Measurements from ENCODE around the gene ANKRD60. TPM values are rescaled to one million over a fixed set of nuclear protein-coding genes. Genes with fewer than 3 reads are reported as not detected.

The ANKRD60 gene
- total RNA-seq, 2 donors from 2014 or later: not detected

GRCh38 chr20:58260006-58260405 lies 31.6 kb upstream of the ANKRD60 start:
- Histone ChIP-seq H3K27ac (no peak overlapping the region), H3K9ac (ENCODE audit: low read depth in 2 of 2, low read length in 2 of 2) (no peak overlapping the region), H3K36me3 (no peaks in the 10 kb centered on the region), H3K4me1 (peaks cover 5% of the 10 kb centered on the region), H3K4me3 (no peak overlapping the region), H3K9me3 (no peaks in the 10 kb centered on the region), H3K27me3 (no peaks in the 10 kb centered on the region)
- TF ChIP-seq, protein P1, sequence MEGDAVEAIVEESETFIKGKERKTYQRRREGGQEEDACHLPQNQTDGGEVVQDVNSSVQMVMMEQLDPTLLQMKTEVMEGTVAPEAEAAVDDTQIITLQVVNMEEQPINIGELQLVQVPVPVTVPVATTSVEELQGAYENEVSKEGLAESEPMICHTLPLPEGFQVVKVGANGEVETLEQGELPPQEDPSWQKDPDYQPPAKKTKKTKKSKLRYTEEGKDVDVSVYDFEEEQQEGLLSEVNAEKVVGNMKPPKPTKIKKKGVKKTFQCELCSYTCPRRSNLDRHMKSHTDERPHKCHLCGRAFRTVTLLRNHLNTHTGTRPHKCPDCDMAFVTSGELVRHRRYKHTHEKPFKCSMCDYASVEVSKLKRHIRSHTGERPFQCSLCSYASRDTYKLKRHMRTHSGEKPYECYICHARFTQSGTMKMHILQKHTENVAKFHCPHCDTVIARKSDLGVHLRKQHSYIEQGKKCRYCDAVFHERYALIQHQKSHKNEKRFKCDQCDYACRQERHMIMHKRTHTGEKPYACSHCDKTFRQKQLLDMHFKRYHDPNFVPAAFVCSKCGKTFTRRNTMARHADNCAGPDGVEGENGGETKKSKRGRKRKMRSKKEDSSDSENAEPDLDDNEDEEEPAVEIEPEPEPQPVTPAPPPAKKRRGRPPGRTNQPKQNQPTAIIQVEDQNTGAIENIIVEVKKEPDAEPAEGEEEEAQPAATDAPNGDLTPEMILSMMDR (IDR thresholded peaks at IDR 0.05): no peak
- DNase-seq: no peak
- intact Hi-C loops (cut with DNase I): no loop called here

DNA sequence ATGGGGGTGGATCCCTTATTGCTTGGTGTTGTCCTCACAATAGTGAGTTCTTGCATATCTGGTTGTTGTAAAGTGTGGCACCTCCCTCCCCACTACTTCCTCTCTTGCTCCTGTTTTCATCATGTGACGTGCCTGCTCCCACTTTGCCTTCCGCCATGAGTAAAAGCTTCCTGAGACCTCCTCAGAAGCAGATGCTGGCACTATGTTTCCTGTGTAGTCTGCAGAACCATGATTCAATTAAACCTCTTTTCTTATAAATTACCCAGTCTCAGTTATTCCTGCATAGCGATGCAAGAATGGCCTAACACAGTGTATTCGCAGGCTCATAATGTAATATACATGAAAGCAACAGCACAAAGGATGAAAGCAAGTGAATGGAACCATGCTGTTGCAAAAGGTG lies 28.4 kb upstream of the ANKRD60 start:
- no peak overlapping the region for H3K9ac ChIP-seq (ENCODE audit: low read depth in 2 of 2, low read length in 2 of 2)
- no peak overlapping the region for H3K4me3 ChIP-seq
- TF ChIP-seq, protein P1 (IDR thresholded peaks at IDR 0.05): no peak
- no peaks in the 10 kb centered on the region for H3K27me3 ChIP-seq
- H3K9me3 ChIP-seq: no peaks in the 10 kb centered on the region
- DNase-seq: no peak
- H3K36me3 ChIP-seq: no peaks in the 10 kb centered on the region
- H3K4me1 ChIP-seq: no peaks in the 10 kb centered on the region
- no peak overlapping the region for H3K27ac ChIP-seq
- intact Hi-C loops (cut with DNase I): no loop called here

GRCh38 chr20:58256307-58256706 lies 27.9 kb upstream of the ANKRD60 start:
- no peaks in the 10 kb centered on the region for H3K4me1 ChIP-seq
- H3K27me3 ChIP-seq: no peaks in the 10 kb centered on the region
- H3K27ac ChIP-seq: no peak overlapping the region
- H3K36me3 ChIP-seq: no peaks in the 10 kb centered on the region
- intact Hi-C loops (cut with DNase I): no loop called here
- TF ChIP-seq, protein P1 (IDR thresholded peaks at IDR 0.05): no peak
- H3K4me3 ChIP-seq: no peak overlapping the region
- no peak for DNase-seq
- H3K9me3 ChIP-seq: no peaks in the 10 kb centered on the region
- no peak overlapping the region for H3K9ac ChIP-seq (ENCODE audit: low read depth in 2 of 2, low read length in 2 of 2)

GRCh38 chr20:58254890-58255289 lies 26.4 kb upstream of the ANKRD60 start:
- no peak for DNase-seq
- no peaks in the 10 kb centered on the region for H3K36me3 ChIP-seq
- no peak overlapping the region for H3K4me3 ChIP-seq
- TF ChIP-seq, protein P1 (IDR thresholded peaks at IDR 0.05): no peak
- intact Hi-C loops (cut with DNase I): no loop called here
- H3K9me3 ChIP-seq: no peaks in the 10 kb centered on the region
- no peaks in the 10 kb centered on the region for H3K27me3 ChIP-seq
- H3K27ac ChIP-seq: no peak overlapping the region
- no peaks in the 10 kb centered on the region for H3K4me1 ChIP-seq
- H3K9ac ChIP-seq (ENCODE audit: low read depth in 2 of 2, low read length in 2 of 2): no peak overlapping the region

GRCh38 chr20:58251979-58252591 lies 23.6 kb upstream of the ANKRD60 start:
- intact Hi-C loops (cut with DNase I): no loop called here
- no peaks in the 10 kb centered on the region for H3K4me1 ChIP-seq
- TF ChIP-seq, protein P1 (IDR thresholded peaks at IDR 0.05): no peak
- no peak overlapping the region for H3K9ac ChIP-seq (ENCODE audit: low read depth in 2 of 2, low read length in 2 of 2)
- no peak overlapping the region for H3K27ac ChIP-seq
- DNase-seq: no peak
- no peaks in the 10 kb centered on the region for H3K36me3 ChIP-seq
- no peaks in the 10 kb centered on the region for H3K27me3 ChIP-seq
- no peaks in the 10 kb centered on the region for H3K9me3 ChIP-seq
- H3K4me3 ChIP-seq: no peak overlapping the region

Measured in colonic mucosa (tissue), 4 donors.